T-helper 9 cell (primary cell): Measurements from ENCODE around the gene LONP2.
"Not testable (repeated sequence)": the region's sequence is repeated elsewhere in the genome, so short reads cannot be mapped to it uniquely, and the experiment has no call there.

Experiments used
- DNase-seq: peaks from one replicate; pipeline ENCODE4 v3.0.0-alpha.2; 2020

LONP2 gene

DNA sequence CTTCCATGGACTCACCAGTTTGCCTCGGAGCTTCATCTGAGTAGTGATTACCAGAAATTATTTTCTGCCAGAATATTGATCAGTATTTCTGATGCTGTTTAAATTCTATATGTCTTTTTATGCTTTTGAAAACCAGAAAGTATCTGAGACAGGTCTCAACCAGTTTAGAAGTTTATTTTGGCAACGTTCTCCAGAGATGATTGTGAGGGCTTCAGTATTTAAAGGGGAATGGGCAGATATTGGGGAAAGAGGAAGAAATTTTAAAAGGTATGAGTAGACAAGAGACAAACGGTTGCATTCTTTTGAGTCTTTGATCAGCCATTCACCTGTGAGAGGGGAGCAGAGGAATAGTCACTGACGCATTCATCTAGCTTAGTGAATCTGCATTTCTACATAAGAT lies 47.7 kb downstream of the LONP2 start:
- DNase-seq = no peak

DNA sequence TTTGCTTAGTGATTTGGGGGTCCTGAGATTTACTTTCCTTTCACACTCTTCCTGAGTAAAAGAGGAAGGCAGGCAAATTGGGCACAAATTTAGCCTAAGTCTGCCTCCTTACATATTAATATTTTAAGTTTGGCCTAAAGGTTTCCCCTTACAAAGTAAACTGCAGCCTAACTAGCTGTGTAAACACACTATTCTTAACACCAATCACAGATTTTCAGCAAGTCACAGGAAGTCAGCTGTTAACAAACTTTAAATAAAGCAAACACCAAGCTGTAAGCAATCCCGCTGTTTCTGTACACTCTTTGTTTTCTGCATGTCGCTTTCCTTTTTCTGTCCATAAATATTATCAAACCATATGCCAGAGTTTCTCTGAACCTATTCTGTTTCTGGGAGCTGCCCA lies 48.4 kb downstream of the LONP2 start:
- DNase-seq = no peak

DNA sequence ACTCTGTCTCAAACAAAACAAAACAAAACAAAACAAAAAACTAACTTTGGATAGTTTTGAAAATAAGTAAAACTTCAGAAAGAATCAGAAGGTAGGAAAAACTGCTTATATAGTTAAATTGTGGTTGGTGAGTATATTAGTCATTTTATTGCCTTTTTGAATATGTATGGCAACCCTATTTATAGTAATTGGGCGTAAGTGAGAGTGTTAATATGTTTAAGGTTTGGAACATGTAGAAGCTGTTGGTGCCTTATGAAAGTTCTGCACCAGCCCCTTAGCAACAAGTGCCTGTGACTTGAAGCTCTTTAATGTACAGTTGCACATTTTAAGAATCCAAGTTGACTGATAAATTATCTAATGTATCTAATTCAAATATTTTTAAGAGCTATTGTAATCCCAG lies 50.6 kb downstream of the LONP2 start:
- DNase-seq = no peak

DNA sequence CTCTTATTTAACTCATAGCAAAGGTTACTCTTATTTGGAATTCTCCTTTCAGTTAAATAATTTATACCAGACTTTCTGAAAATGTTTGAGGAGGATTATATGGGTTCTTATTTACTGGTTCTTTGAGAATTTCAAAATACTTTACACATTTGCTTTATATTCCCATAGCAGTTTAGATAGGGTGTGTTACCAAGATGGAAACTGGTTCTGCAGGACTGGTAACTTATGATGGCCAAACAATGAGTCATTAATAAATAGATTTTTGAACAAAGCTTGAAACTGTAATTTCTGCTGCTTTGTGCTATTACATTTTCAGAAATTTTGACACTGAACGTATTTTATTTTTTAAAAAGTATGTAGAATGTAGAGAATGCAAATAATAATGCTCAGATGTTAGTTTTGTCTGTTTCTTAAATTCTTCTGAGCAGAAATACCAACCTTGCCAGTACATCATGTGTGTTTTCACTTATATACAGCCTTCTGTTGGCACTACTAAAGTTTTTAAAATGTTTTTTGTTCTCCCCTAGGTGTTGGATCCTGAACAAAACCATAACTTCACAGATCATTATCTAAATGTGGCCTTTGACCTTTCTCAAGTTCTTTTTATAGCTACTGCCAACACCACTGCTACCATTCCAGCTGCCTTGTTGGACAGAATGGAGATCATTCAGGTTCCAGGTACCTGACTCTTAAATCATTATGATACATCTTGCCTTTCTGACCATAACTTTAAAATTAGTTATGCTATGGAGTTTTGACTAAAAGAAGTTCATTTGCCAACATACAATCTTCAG lies 51.6 kb downstream of the LONP2 start:
- DNase-seq = no peak

DNA sequence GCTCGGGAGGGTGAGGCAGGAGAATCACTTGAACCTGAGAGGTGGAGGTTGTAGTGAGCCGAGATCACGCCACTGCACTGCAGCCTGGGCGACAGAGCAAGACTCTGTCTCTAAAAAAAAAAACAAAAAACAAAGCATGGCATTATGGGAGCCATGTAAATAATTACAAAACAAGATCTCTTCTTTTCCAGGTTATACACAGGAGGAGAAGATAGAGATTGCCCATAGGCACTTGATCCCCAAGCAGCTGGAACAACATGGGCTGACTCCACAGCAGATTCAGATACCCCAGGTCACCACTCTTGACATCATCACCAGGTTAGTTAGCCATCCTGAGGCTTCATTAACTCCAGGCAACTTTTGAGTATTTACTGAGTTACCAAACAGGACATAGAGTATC lies 55.4 kb downstream of the LONP2 start:
- no peak for DNase-seq

DNA sequence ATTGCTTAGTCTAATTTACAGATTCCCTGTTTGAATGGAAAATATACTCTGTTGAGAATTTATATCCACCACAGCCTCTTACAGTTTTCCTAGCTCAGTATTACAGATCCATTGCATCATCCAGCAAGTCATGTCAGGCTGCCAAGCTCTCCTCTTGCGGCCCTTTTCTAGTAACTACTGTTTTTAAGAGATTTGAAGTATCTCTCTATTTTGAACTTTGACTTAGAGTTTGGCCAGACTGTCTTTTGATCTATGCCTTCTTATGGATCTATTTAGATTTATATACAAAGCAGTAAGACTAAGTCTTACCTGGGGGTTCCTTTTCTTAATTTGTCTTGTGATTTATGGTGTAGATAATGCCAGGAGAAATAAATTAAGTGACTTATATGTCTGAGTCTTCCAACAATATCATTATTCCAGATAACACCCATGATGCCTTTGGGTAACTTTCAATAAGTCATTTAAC lies 56.3 kb downstream of the LONP2 start:
- DNase-seq = no peak

DNA sequence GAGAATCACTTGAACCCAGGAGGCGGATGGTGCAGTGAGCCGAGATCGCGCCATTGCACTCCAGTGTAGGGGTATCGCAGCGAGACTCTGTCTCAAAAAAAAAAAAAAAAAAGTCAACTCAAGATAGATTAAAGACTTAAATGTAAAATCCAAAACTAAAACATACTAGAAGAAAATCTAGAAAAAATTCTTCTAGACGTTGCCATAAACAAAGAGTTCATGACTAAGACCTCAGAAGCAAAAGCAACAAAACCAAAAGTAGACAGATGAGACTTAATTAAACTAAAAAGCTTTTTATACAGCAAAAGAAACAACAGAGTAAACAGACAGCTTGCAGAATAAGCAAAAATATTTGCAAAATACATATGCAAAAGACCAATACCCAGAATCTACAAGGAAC lies 64.4 kb downstream of the LONP2 start:
- no peak for DNase-seq

DNA sequence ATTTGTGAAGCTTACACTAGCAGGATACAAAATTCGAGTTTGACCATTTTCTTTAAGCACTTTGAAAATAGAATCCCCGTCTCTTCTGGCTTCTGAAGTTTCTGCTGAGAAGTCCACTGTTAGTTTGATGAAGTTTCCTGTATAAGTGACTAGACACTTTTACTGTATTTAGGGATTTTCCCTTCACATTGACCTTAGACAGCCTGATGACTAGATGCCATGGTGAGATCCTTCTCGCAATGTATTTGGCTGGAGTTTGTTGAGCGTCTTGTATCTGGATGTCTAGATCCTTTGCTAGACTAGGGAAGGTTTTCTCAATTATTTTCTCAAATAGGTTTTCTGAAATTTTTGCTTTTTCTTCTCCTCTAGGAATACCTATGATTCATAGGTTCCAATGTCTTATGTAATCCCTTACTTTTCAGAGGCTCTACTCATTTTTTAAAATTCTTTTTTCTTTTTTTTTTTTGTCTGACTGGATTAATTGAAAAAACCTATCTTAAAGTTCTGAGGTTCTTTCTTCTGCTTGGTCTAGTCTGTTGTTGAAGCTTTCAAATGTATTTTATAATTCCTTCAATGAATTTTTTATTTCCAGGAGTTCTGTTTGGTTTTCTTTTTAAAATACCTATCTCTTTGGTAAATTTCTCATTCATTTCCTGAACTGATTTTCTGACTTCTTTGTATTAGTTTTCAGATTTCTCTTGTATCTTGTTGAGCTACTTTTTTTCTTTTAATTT lies 67.0 kb downstream of the LONP2 start:
- DNase-seq = no peak

DNA sequence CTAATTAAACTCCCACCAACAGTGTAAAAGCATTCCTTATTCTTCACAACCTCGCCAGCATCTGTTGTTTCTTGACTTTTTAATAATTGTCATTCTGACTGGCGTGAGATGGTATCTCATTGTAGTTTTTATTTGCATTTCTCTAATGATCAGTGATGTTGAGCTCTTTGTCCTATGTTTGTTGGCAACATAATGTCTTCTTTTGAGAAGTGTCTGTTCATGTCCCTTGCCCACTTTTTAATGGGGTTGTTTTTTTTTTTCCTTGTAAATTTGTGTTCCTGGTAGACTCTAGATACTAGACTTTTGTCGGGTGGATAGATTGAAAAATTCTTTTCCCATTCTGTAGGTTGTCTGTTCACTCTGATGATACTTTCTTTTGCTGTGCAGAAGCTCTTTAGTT lies 69.8 kb downstream of the LONP2 start:
- not testable (repeated sequence) for DNase-seq

DNA sequence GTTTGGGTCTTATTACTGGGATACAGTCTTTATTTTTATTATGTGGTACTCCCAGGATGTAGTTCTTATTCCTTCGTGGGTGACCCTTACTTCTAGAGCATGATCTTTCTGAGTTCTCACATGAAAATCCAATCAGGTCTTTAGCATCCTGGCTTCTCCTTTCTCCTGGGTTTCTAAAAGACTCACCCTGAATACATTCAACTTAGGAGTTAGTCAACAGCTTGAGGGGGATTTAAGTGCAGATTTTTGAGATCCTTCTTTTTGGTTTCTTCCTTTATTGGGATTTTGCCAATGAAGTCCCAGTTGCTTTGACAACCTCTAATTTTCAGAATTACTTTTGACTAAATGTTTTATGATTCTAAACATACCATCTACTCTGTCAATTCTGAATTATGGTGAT lies 72.9 kb downstream of the LONP2 start:
- DNase-seq = no peak

DNA sequence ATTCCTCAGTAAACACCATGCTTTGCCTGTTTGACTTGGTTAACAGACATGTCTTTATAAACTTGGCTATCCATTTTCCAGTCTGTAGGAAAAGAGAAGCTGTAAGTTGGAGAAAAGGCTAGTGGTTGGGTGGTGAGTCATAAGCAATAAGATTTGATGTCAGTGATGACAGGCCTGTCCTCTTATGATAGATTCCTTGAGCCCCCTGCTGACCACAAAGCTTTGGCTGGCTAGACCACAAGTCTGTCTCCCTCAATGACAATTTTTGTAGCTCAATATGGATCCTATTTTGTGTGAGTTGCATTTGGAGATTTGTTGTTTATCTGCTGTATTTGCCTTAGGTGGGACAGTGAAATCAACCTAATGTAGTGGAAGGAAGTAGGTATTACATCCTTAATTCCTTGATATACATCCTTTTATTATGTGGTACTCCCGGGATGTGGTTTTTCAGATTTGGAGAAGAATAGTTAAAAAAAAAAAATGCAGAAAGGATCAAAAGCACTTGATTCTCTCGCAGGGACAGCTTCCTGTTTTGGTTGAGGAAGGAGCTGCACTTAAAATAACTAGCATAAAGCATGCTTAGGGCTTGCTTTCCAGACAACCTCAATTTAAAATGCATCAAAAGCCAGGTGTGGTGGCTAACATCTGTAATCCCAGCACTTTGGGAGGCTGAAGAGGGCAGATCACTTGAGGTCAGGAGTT lies 73.7 kb downstream of the LONP2 start:
- DNase-seq = no peak

DNA sequence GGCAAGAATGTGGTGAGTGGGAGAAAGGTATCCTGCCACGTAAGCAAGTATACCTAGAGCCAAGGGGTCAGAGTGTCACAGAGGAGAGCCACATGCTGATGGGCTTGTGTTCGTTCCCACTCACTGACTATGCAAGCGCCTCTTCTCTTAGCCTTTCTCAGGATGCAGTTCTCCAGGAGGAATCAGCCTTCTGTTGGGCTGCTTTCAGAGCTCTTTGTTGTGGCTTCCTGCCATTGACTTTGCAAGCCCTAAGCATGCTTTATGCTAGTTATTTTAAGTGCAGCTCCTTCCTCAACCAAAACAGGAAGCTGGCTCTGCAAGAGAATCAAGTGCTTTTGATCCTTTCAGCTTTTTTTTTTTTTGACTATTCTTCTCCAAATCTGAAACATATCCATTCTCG lies 74.5 kb downstream of the LONP2 start:
- DNase-seq = no peak

DNA sequence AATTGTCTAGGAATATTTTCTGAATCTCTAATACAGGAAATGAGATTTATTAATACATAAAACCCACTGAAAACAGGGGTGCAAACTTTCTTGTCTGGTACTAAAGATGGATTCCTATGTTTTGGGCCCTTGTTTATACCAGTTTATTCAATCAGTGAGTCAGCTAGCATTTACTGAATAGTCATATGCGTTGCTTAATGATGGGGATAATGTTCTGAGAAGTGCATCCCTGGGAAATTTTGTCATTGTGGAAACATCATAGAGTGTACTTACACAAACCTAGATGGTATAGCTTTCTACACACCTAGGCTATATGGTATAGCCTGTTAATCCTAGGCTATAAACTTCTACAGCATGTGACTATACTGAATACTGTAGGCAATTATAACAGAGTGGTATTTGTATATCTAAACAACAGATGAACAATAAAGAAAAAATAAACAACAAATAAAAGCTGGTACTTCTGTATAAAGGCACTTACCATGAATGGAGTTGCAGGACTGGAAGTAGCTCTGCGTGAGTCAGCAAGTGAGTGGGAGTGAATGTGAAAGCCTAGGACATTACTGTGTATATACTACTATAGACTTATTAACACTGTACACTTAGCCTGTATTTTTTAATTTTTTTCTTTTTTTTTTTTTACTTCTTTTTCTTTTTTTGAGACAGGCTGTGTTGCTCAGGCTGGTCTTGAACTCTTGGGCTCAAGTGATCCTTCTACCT lies 77.4 kb downstream of the LONP2 start:
- DNase-seq = no peak

DNA sequence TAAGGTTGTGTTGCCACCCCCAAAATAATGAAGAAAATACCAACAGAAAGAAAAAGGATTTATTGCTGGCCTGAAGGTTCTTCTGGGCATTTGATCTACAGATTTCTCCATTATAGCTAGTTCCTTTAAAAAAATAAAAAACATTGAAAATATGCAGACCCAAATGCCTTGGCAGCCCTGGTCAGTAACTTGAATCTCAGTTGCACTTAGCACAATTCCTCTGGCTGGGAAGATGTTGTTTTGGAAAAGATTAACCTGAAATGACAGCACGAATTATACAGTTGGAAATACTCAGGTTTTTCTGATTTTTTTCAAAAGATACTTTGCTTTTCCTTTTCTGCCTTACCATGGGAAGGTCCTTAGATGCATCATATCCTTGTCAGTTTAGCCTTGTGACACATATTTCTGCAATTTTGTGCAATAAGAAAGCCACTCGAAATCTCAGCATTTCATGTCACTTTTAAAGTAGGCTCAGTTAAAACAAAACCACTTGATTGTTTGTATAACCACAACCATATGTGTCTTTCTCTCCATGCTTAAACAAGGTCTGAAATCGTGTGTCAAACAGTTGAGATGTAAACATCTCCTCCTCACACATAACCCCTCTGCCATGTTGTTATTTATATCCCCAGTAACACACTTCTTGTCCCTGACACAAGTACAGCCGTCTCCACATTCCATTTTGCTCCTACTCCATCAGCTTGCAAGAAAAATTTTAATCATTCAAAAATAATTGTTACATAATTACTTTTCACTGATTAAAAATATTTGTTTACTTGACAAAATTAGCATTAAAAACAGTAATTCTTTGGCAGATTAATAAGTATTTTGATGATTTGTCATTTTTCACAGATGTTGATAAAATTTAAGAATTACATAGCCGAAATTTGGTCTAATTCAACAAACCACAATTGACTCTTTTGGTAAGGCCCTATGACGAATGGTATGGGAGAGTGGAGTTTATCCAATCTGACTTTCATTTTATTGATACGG lies 80.0 kb downstream of the LONP2 start:
- no peak for DNase-seq

DNA sequence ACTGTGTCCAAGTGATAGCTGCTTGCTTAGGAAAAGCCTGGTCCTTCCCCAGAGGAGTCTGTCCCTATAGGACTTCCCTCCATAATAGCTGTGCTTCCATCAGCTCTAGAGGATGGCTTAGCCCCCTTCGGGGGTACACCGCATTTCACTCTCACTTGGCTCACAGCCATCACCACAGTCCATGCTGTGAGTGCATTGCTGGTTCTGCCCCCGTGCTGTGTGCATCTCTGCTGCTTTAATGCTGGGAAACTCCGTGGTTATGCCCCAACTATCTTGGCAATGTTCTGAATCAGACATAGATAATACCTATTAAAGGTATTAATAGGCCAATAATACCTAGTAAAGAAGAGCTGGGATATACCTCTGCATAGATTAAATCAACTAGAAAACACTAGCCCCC lies 82.8 kb downstream of the LONP2 start:
- no peak for DNase-seq

DNA sequence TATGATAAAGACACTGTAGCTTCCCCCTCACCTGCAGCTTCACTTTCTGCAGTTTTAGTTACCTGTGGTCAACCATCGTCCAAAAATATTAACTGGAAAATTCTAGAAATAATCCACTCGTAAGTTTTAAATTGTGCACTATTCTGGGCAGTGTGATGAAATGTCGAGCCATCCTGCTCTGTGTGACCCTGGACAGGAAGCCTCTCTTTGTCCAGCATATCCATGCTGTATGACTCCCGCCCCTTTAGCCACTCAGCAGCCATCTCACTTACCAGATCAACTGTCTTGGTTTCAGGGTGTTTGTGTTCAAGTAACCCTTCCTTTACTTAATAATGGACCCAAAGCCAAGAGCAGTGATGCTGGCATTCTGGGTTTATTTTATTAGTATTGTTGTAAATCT lies 85.0 kb downstream of the LONP2 start:
- no peak for DNase-seq

DNA sequence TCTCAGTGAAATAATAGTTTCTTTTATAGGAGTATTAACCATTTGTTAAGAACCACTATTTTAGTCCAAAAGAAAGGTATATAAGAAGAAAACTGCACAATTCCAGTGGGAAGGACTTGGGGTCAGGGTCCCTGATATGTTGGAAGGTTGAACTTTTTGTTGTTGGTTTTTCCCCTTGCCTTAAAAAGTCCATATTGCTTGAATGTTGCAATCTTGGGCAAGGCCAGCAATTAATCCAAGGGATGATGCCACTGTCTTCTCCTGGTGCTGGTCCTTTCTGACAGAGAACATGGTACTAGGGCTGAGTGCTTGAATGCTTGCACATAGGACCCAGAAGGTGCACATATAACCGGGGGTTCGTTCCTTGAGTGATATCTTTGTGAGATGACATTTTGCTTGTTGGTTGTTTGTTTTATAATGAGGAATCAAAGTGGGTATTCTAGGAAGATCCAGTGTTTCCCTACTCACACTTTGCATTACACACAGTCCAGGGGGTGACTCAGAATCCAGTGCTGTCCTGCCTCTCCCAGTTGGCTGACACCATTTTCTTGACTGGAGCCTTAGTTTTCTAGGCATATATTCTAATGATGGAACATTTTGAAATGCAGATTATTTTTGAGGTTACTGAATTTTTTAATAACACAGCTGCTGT lies 86.2 kb downstream of the LONP2 start:
- DNase-seq = no peak

DNA sequence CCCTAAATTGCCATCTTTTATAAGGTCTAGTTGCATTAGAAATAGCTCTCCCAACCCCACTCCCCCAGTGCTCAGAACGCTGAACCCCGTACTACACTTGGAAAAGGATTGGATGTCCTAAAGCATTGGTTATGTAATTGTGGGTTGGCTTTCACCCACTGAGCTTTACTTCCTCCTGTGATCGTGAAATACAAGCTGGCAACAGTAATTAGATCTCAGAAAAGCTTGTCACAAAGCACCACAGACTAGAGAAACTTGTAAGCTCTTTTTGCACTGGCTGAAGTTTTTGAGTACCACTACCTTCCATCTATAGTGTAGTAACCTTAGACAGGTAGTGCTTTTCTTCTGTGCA lies 86.7 kb downstream of the LONP2 start:
- DNase-seq = no peak

DNA sequence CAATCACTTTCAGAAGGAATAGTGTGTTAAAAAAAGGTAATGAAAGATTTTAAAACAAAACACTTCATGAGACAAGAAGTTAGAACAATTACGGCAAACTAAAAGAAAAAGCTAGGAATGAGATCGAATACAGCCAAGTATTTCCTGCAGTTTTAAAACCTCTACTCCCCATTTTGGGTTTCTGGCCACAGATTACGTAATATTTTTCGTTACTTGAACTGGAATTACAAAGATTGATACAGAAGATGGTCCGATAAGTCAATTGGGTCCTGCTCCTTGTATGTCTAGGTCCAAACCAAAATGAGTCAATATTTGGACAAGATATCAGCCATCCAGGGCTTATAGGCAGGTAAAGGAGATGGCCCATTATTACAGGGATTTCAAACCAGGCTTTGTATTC lies 88.9 kb downstream of the LONP2 start:
- DNase-seq = no peak

DNA sequence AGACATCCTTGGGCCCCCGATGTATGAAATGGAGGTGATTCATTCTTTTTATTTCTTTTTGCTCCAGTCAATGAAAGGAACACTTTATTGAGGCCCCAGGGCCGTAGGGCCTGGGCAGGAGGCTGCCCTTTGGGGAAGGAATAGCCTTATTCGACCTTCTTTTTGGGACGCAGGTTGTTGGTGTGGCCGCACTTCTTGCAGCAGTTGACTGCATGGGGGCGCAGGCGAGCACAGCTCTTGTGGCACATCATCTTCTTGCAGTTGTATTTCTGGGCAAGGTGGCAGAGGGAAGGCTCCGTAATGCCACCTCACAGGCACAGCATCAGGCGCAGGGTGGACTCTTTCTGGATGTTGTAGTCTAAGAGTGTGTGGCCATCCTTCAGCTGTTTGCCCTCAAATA lies 90.2 kb downstream of the LONP2 start:
- no peak for DNase-seq

DNA sequence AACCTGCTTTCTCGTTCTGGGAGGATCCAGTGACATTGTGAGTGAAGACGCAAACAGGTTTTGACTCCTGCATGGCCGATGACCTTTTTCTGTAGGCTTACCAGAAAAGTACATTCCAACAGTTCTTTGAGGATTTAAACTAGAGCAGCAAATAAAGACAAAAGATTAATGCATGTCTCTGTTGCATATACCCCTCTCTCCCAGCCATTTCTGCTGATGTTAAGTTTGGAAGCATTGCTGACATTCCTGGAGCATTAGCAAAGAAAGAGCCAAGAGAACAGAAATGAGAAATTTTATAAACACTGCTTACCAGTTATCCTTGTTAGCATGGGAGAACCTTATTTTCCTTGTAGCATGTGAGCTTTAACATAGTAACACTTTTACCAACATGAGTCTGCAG lies 91.9 kb downstream of the LONP2 start:
- no peak for DNase-seq
